ENCODE measurements around the gene KIF1A. TPM values are rescaled to one million over a fixed set of nuclear protein-coding genes. Genes with fewer than 3 reads are reported as not detected.

The KIF1A gene
- total RNA-seq (2014; rRNA removed; shearing (Covaris generic)): not detected in 2 replicates

DNA sequence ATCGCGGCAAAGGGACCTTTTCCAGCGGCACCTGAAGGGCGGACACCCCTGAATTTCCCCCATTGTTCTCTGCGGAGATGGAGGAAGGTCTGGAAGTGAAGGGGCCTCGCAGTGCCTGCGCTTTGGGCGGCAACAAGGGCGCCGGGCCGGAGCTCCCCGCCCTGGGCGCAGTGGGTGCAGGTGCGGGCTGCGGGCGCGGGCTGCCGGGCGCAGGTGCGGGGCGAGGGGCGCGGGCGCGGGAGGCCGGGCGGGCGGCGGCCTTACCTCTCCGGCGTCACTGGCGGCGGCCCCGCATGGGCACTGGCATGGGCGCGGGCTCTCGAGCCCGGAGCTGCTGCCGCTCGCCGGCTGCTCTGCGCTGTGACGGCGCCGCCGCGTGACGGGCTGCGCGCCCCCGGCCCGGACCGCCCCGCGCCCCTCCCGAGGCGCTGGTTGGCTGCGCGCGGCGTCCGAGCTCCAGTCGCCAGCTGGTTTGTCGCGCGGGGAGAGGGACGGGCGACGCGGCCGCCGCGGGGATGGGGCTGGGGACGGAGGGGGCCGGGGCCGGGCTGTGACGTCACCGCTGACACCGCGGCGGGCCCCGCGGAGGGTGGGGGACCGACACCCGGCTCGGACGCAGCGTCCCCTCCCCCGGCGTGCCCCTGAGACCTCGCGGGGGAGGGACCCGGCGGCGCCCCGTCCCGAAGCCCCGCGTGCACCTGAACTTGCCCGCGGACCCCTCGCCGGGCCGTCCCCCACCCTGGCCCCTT is at the start of gene KIF1A:
Gene KIF1A, minus strand, starts transcription at position 362 of the 749 bp plus-strand sequence. CDS start 22,467 bp downstream, outside the sequence.
- no peak for DNase-seq (ENCODE audit: low spot score)

DNA sequence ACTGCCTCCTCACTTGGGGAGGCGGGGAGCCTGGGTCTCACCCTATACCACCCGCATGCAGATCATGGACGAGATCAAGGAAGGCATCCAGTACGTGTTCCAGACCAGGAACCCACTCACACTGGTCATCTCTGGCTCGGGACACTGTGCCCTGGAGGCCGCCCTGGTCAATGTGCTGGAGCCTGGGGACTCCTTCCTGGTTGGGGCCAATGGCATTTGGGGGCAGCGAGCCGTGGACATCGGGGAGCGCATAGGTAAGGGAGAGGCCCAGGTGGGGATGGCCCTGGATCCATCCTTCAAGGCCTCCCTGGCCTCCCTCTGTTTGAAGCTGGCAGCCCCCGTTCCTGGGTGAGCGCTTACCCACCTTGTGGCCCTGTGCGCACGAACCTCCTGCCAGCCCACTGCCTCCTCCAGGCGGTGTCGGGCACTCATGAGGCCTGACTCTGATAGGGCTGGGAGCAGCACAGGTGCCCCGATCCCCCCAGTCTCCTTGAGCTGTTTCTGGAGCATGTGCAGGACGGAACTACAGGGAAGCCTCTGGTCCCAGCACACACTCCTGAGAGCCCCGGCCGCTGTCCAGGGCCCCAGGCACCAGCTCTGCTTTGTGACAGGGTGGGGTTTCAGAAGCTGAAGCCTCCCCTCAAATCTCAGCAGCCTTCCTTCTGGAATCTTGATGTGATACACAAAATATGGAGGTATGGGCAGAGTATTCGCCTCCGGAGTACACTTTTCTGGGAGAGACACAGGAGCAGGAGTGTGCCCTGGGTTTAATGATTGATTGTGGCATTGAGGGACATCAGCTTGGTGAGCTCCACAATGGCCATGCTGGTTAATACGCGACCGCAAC is 49.3 kb upstream of the KIF1A start:
- no peak for DNase-seq (ENCODE audit: low spot score)

- DNase-seq (ENCODE audit: low spot score): peak; percentile 12
Observed at GRCh38 chr2:240868286-240869108, 48.5 kb upstream of the KIF1A start, which contains the start of gene AGXT. Gene AGXT, plus strand, starts transcription at chr2:240868824. Its CDS starts 42 bp downstream, at chr2:240868866.

GRCh38 chr2:240865391-240865790 is 45.4 kb upstream of the KIF1A start:
- no peak for DNase-seq (ENCODE audit: low spot score)

DNA sequence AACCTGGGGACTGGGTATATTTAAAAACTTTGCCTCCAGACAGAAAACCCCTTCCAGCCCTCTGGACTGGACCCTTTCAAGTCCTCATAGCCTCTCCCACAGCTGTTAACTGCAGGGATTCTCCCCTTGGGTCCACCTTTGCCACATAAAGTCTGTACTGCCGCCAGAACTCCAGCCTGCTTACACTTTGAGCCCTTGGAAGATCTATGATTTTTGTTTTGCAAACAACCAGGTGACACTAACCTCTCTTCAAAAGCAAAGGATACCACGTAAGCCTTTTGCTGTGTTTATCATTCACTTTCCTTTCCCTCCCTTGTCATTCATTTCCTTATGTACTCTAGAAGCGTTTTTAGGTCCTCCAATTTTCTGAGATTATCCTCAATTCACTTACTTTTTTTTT is 44.5 kb upstream of the KIF1A start:
- no peak for DNase-seq (ENCODE audit: low spot score)

- no peak for DNase-seq (ENCODE audit: low spot score)
Observed at GRCh38 chr2:240861547-240861946, 41.5 kb upstream of the KIF1A start.

- DNase-seq (ENCODE audit: low spot score): no peak
Observed at GRCh38 chr2:240858871-240859270, 38.9 kb upstream of the KIF1A start.

DNA sequence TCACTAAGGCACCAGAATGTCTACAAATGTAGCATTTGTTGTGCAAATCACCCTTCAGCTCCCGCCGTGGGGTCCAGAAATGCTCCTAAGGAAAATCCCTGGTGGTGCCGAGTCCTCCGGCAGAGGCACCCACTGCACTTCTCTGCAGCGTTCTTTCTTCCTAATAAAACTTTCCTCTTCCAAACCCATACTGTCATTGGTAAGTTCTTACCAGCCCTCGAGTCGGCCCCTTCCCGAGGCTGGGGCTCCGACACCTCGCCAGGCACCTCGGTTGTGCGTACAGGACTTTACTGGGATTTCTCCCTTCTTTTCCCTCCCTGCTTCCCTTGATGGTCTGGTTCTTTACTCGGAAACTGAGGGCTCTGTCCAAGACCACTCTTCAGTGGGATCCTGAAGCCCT is 38.3 kb upstream of the KIF1A start:
- DNase-seq (ENCODE audit: low spot score): no peak

GRCh38 chr2:240857039-240858008 is 37.3 kb upstream of the KIF1A start:
- DNase-seq (ENCODE audit: low spot score): peak; percentile 9

- DNase-seq (ENCODE audit: low spot score): peak; percentile 34
Observed at GRCh38 chr2:240856151-240856980, 36.3 kb upstream of the KIF1A start.

GRCh38 chr2:240855670-240856069 is 35.7 kb upstream of the KIF1A start:
- DNase-seq (ENCODE audit: low spot score): no peak

- no peak for DNase-seq (ENCODE audit: low spot score)
Observed at GRCh38 chr2:240852671-240853314, 32.8 kb upstream of the KIF1A start.

DNA sequence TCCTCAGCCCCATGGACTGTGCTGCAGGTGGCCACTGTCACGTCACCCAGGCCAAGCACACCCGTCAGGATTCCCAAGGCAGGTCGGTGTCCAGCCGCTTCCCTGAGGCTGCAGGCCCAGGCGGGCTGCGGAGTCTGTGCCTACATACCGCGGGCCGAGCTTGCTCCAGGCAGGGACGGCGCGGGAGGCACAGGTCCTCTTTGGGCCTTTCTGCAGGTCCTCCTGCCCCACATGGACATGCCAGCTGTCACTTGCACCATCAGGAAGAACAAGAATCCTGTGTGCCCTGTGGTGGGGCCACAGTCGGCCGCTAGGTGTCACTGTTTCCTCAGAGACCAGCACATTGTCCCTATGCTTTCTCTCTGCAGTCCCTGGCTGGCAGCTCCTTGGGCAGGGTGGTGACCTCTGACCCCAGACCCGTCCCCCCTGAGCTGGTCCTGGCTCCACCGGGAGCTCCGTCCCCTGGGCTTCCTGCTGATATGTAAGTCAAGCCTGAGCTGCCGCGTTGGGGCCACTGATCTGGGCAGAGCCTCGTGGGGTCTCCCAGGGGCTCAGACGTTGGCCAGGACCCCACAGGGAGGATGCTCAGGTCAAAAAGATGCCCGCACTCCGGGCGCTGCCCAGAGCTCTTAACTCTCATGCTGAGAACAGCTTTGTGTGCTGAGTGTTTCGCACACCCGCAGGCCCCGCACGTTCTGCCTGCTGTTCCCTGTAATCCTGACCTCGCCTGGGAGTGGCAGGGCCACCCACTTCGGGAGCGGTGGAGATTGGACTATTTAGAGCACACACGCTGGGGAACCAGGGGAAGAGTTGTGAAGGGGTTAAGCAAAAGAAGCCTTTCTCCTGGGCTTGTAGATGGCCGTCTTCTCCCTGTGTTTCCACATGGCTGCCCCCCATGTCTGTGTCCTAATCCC is 31.3 kb upstream of the KIF1A start:
- peak; percentile 87 for DNase-seq (ENCODE audit: low spot score)

GRCh38 chr2:240850756-240851077 is 30.7 kb upstream of the KIF1A start:
- no peak for DNase-seq (ENCODE audit: low spot score)

DNA sequence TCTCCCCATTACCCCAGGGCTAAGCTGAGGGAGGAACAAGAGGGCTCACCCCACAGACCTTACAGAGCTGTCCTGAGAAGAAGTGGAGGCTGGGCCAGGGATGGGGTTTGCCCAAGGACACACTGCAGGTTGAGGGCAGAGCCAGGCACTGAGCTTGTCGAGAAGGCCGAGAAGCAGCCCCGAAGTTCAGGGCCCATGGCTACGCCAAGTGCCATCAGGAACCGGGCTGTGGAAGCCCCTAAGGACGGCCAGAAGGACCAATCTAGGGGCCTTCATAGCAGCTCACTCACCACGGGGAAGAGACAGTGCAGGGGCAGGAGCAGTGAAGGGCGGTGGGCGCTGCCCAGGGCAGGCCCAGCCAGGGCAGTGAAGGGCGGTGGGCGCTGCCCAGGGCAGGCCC is 30.0 kb upstream of the KIF1A start:
- DNase-seq (ENCODE audit: low spot score): no peak

DNA sequence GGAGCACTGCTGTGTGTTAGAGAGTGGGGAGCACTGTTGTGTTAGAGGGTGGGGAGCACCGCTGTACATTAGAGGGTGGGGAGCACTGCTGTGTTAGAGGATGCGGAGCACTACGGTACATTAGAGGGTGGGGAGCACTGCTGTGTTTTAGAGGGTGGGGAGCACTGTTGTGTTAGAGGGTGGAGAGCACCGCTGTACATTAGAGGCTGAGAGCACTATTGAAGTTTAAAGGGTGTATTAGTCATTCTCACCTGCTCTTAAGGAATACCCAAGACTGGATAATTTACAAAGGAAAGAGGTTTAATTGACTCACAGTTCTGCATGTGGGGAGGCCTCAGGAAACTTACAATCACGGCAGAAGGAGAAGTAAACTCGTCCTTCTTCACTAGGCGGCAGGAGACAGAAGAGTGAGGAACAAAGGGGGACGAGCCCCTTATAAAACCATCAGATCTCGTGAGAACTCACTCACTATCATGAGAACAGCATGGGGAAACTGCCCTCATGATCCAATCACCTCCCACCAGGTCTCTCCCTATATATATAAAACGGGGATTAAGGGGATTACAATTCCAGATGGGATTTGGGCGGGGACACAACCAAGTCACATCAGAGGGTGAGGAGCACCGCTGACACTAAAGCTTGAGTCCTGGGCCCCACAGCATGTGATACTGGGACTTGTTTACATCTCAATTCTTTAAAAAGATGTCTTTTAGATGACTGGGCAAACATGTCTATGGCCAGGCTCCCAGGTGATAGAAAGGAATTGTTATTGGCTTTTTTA is 29.1 kb upstream of the KIF1A start:
- DNase-seq (ENCODE audit: low spot score): no peak

GRCh38 chr2:240847817-240848216 is 27.8 kb upstream of the KIF1A start:
- DNase-seq (ENCODE audit: low spot score): no peak

All from HT-29 (cell line).